Adrenal gland (tissue), 12 donors: ENCODE measurements around the gene ELOVL6. TPM values are rescaled to one million over a fixed set of nuclear protein-coding genes. Genes with fewer than 3 reads are reported as not detected.
A peak's percentile ranks its signal among the peaks of the same experiment; 100 is the strongest.

ENCODE experiments used
- DNase-seq, 7 donors: peaks; one replicate each; pipeline ENCODE4 v3.0.0-alpha.2; 2019 to 2020
- H3K27ac ChIP-seq, 5 donors: fragments of 200-600 bp; sonication (generic) in 4 of 5; 1 replicate in 3 of 5; 2 replicates in 2 of 5; pipeline versions ENCODE4 v1.5.1 to v1.8.0; 2016 to 2020; ENCODE audit warnings: mild to moderate bottlenecking in 1 of 5
- H3K27me3 ChIP-seq: fragments of 200-600 bp; 2 replicates; pipeline ENCODE4 v1.8.0; 2021
- H3K36me3 ChIP-seq, 2 donors: fragments of 200-600 bp; replicated peaks in 1 of 2; 1 replicate in 1 of 2; 2 replicates in 1 of 2; pipeline versions ENCODE4 v1.5.1 to v1.8.0; 2018 to 2022
- H3K4me1 ChIP-seq, 2 donors: fragments of 200-600 bp; replicated peaks in 1 of 2; 1 replicate in 1 of 2; 2 replicates in 1 of 2; pipeline versions ENCODE4 v1.5.1 to v1.8.0; 2018 to 2021
- H3K4me3 ChIP-seq, 4 donors: fragments of 200-600 bp; sonication (generic) in 3 of 4; one replicate each; pipeline ENCODE4 v1.5.1; 2016 to 2018
- H3K9me3 ChIP-seq, 3 donors: fragments of 200-600 bp; sonication (generic) in 1 of 3; replicated peaks in 1 of 3; 1 replicate in 2 of 3; 2 replicates in 1 of 3; pipeline versions ENCODE4 v1.5.1 to v1.8.0; 2016 to 2021
- POLR2A ChIP-seq, 2 donors: fragments of 450-650 bp; IDR thresholded peaks; one replicate each; pipeline ENCODE4 v1.6.1; 2017; ENCODE audit warnings: antibody characterized with exemption in 2 of 2, mild to moderate bottlenecking in 2 of 2, moderate library complexity in 1 of 2
- WGBS, 4 donors: extraction: QIAGEN DNeasy Blood & Tissue Kit in 2 of 4; methylation state at CpG; one replicate each; pipeline versions ENCODE4 v1.1.5 to v1.1.7; 2013 to 2017; 5-methylcytosine and 5-hydroxymethylcytosine counted together
- intact Hi-C, 2 donors: fragments of 100-400 bp; cut with DNase I; formaldehyde crosslinking; loops; one replicate each; pipeline versions ENCODE4 v1.14.1 to v1.15.0; 2022 to 2023
- polyA plus RNA-seq, 3 donors: library from polyadenylated mRNA; stranded (reverse); fragments of 200-250 nt in 2 of 3; fragments of 350-450 nt in 1 of 3; fragmentation: Illumina TruSeq in 1 of 3; extraction: RNeasy Lipid Tissue Mini Kit (QIAGEN cat#74804) in 1 of 3; gene quantifications; one replicate each; pipeline ENCODE4 v1.2.3, GENCODE V29; 2013 to 2014
- total RNA-seq, 9 donors: library from RNA; depleted of rRNA in 4 of 9; stranded (reverse); fragments of >200 nt in 4 of 9; fragments of 120-200 nt in 1 of 9; fragmentation: NEBNext Ultra II Directional in 1 of 9; extraction: Animal tissue kit (Norgen Biotek cat#: 25700) in 1 of 9; gene quantifications; one replicate each; pipeline versions ENCODE4 v1.1.0 to v1.2.4, GENCODE V29; 2013 to 2023
- TF ChIP-seq, protein P1 (sequence below), 6 experiments: fragments of 450-650 bp in 4 of 6; fragments of 200-600 bp in 2 of 6; sonication (generic) in 1 of 6; IDR thresholded peaks; 1 replicate in 5 of 6; 2 replicates in 1 of 6; pipeline versions ENCODE4 v1.5.1 to v1.8.0; 2016 to 2021; ENCODE audit warnings: antibody characterized with exemption in 6 of 6, mild to moderate bottlenecking in 2 of 6, moderate library complexity in 1 of 6
- donor health status: healthy with polysubstance abuse.
- donor health status: Bipolar disorder and iron deficiency.
- donor health status: DM: yes; HTN: yes; CAD: no.
- donor health status: DM: no; HTN: no; CAD: no.
- donor health status: DM: no; HTN: no; CAD: no.
- donor health status: DM: yes; HTN: yes; CAD: no.

Gene ELOVL6
- total and polyA plus RNA-seq, 12 donors = 2.8 to 68.2 (median 16.4) TPM

GRCh38 chr4:110068248-110068647, 130.2 kb downstream of the ELOVL6 start:
- DNase-seq = no peak
- WGBS, 4 donors = 86 to 93% (median 90%) methylated on average over 8 of the region's 8 CpGs
- intact Hi-C loops = no loop called here

GRCh38 chr4:110064934-110065333, 133.5 kb downstream of the ELOVL6 start:
- intact Hi-C loops = no loop called here
- Histone ChIP-seq H3K4me1 (peaks cover 12 to 14% of the 10 kb centered on the region in 2 donors), H3K36me3 (no peaks in the 10 kb centered on the region), H3K4me3 (no peak overlapping the region), H3K27ac (no peak overlapping the region), H3K27me3 (no peaks in the 10 kb centered on the region), H3K9me3 (no peaks in the 10 kb centered on the region)
- DNase-seq = no peak
- TF ChIP-seq POLR2A (IDR thresholded peaks at IDR 0.05) = no peak
- TF ChIP-seq, protein P1, sequence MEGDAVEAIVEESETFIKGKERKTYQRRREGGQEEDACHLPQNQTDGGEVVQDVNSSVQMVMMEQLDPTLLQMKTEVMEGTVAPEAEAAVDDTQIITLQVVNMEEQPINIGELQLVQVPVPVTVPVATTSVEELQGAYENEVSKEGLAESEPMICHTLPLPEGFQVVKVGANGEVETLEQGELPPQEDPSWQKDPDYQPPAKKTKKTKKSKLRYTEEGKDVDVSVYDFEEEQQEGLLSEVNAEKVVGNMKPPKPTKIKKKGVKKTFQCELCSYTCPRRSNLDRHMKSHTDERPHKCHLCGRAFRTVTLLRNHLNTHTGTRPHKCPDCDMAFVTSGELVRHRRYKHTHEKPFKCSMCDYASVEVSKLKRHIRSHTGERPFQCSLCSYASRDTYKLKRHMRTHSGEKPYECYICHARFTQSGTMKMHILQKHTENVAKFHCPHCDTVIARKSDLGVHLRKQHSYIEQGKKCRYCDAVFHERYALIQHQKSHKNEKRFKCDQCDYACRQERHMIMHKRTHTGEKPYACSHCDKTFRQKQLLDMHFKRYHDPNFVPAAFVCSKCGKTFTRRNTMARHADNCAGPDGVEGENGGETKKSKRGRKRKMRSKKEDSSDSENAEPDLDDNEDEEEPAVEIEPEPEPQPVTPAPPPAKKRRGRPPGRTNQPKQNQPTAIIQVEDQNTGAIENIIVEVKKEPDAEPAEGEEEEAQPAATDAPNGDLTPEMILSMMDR (IDR thresholded peaks at IDR 0.05) = no peak
- 63 to 76% (median 71%) methylated on average over 2 of the region's 2 CpGs for WGBS, 4 donors

More at GRCh38 chr4:110068248-110068647, 130.2 kb downstream of the ELOVL6 start:
- H3K27me3 ChIP-seq = no peaks in the 10 kb centered on the region
- H3K27ac ChIP-seq = no peak overlapping the region
- H3K9me3 ChIP-seq = no peaks in the 10 kb centered on the region
- H3K36me3 ChIP-seq = no peaks in the 10 kb centered on the region
- no peak overlapping the region for H3K4me3 ChIP-seq
- H3K4me1 ChIP-seq = no peaks in the 10 kb centered on the region
- TF ChIP-seq, protein P1 (IDR thresholded peaks at IDR 0.05) = no peak
- TF ChIP-seq POLR2A (IDR thresholded peaks at IDR 0.05) = no peak

DNA sequence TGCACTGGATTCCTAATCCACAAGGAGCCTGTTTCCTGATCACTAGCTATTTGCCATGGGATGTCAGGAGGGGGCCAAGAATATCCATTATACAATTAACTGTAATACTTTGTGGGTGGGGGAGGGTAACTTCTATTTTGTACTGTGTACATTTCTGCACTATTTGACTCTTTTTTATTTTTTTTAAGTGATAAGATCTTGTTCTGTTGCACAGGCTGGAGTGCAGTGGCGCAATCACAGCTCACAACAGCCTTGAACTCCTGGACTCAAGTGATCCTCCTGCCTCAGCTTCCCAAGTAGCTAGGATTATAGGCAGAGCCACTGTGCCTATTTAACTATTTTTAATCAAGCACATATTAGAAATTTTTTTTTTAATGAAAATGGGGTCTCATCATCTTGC, 134.1 kb downstream of the ELOVL6 start:
- Histone ChIP-seq H3K27ac (no peak overlapping the region), H3K4me1 (peaks cover 12 to 17% of the 10 kb centered on the region in 2 donors), H3K27me3 (no peaks in the 10 kb centered on the region), H3K9me3 (no peaks in the 10 kb centered on the region), H3K36me3 (no peaks in the 10 kb centered on the region), H3K4me3 (no peak overlapping the region)
- peak; percentile 35 to 80 (median 56) for DNase-seq
- TF ChIP-seq, protein P1 (IDR thresholded peaks at IDR 0.05) = no peak
- TF ChIP-seq POLR2A (IDR thresholded peaks at IDR 0.05) = no peak
- intact Hi-C loops = no loop called here
- 42 to 59% (median 50%) methylated on average over 1 of the region's 1 CpG for WGBS, 4 donors

GRCh38 chr4:110062166-110062565, 136.2 kb downstream of the ELOVL6 start:
- Histone ChIP-seq H3K4me3 (no peak overlapping the region), H3K27ac (no peak overlapping the region), H3K27me3 (no peaks in the 10 kb centered on the region), H3K4me1 (peaks cover 12 to 17% of the 10 kb centered on the region in 2 donors), H3K36me3 (no peaks in the 10 kb centered on the region), H3K9me3 (no peaks in the 10 kb centered on the region)
- TF ChIP-seq, protein P1 (IDR thresholded peaks at IDR 0.05) = no peak
- no peak for TF ChIP-seq POLR2A (IDR thresholded peaks at IDR 0.05)
- intact Hi-C loops = no loop called here
- no peak for DNase-seq
- WGBS, 4 donors = 94 to 96% (median 94%) methylated on average over 5 of the region's 5 CpGs
